Measurements from ENCODE around the gene MTHFD2L. TPM values are rescaled to one million over a fixed set of nuclear protein-coding genes. Genes with fewer than 3 reads are reported as not detected.

The MTHFD2L gene
- polyA plus RNA-seq, 1 donor from 2014 or later, result 43.5 TPM

DNA sequence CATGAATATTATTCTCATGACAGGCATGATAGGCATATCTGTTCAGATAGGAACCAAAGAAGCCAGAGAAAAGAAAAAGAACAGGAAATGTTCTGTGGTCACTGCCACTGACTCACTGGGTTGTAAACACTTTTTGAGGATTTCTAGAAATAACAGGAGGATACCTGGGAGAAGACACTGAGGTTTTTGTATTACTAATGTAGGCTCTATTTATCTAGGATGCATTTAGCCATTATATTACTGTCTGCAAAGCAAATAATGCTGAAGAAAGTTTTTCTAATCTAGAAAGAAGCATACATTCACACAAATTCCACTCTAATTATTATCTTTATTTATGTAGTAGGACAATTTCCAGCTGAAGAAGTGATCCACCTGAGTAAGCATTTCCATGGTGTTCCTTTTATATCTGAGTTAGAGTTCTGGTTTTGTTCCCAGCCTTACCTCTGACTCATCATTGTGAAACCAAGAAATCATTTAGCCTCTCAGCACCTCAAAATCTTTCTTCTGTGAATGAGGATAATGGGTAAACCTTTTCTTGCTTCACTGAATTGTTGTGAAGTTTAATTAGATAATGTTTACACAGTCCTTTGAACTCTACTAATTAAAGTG is 110.2 kb downstream of the MTHFD2L start:
- no peak overlapping the region for H3K4me2 ChIP-seq (ENCODE audit: low read length)
- H3K9me2 ChIP-seq (ENCODE audit: insufficient read depth, low read length), result no peaks in the 10 kb centered on the region
- H3F3A ChIP-seq (ENCODE audit: insufficient read depth, low read length, poor library complexity, severe bottlenecking), result no peaks in the 10 kb centered on the region
- H3K9me3 ChIP-seq (ENCODE audit: low read length), result no peaks in the 10 kb centered on the region
- H3K27me3 ChIP-seq (ENCODE audit: insufficient read depth, low read depth, low read length), result no peaks in the 10 kb centered on the region
- no peak overlapping the region for H3K4me3 ChIP-seq (ENCODE audit: low read length)
- H3K36me3 ChIP-seq (ENCODE audit: insufficient read depth, low read length), result no peaks in the 10 kb centered on the region
- H4K20me1 ChIP-seq (ENCODE audit: insufficient read depth), result no peaks in the 10 kb centered on the region
- H3K9ac ChIP-seq (ENCODE audit: low read length), result no peak overlapping the region
- H3K27ac ChIP-seq (ENCODE audit: low read length), result no peak overlapping the region
- TF ChIP-seq POLR2AphosphoS5 (IDR thresholded peaks at IDR 0.05) (no peak), SMC3 (conservative IDR thresholded peaks at IDR 0.05; ENCODE audit: poor library complexity) (no peak), MXI1 (conservative IDR thresholded peaks at IDR 0.05; ENCODE audit: poor library complexity, severe bottlenecking) (no peak), TAF1 (IDR thresholded peaks at IDR 0.05; ENCODE audit: low read depth) (no peak), CTCF (IDR thresholded peaks at IDR 0.05; ENCODE audit: poor library complexity, severe bottlenecking) (no peak), EP300 (conservative IDR thresholded peaks at IDR 0.05; ENCODE audit: poor library complexity, severe bottlenecking) (no peak), EZH2 (IDR thresholded peaks at IDR 0.05; ENCODE audit: borderline replicate concordance, insufficient read depth, low read length, poor library complexity, severe bottlenecking) (no peak), RAD21 (conservative IDR thresholded peaks at IDR 0.05) (no peak)
- TF ChIP-seq, protein P1, sequence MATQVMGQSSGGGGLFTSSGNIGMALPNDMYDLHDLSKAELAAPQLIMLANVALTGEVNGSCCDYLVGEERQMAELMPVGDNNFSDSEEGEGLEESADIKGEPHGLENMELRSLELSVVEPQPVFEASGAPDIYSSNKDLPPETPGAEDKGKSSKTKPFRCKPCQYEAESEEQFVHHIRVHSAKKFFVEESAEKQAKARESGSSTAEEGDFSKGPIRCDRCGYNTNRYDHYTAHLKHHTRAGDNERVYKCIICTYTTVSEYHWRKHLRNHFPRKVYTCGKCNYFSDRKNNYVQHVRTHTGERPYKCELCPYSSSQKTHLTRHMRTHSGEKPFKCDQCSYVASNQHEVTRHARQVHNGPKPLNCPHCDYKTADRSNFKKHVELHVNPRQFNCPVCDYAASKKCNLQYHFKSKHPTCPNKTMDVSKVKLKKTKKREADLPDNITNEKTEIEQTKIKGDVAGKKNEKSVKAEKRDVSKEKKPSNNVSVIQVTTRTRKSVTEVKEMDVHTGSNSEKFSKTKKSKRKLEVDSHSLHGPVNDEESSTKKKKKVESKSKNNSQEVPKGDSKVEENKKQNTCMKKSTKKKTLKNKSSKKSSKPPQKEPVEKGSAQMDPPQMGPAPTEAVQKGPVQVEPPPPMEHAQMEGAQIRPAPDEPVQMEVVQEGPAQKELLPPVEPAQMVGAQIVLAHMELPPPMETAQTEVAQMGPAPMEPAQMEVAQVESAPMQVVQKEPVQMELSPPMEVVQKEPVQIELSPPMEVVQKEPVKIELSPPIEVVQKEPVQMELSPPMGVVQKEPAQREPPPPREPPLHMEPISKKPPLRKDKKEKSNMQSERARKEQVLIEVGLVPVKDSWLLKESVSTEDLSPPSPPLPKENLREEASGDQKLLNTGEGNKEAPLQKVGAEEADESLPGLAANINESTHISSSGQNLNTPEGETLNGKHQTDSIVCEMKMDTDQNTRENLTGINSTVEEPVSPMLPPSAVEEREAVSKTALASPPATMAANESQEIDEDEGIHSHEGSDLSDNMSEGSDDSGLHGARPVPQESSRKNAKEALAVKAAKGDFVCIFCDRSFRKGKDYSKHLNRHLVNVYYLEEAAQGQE (IDR thresholded peaks at IDR 0.05; ENCODE audit: borderline replicate concordance), result no peak
- no peaks in the 10 kb centered on the region for H3K79me2 ChIP-seq (replicated peaks; ENCODE audit: insufficient read depth, low read length)
- H2AFZ ChIP-seq (ENCODE audit: low read depth, low read length), result no peak overlapping the region

DNA sequence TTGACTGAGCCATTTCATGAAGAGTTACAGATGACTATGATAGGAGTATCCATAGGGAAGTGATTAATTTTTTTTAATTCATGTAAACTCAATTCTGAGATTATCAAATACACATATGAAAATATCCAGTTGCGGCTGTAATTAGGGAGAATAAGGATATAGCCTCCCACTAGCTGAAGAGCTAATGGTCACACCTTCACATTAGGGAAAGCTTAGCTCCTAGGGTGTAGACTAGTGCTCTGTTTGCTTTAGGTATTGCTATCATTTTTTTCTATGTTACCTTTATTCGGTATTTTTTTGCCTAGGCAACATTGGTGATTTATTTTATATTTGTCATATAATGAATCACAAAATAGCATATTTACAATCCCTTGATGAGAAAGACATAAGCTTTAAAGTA is 110.7 kb downstream of the MTHFD2L start:
- no peaks in the 10 kb centered on the region for H3K9me2 ChIP-seq (ENCODE audit: insufficient read depth, low read length)
- no peaks in the 10 kb centered on the region for H3K9me3 ChIP-seq (ENCODE audit: low read length)
- H3K79me2 ChIP-seq (replicated peaks; ENCODE audit: insufficient read depth, low read length), result no peaks in the 10 kb centered on the region
- no peak for TF ChIP-seq CTCF (IDR thresholded peaks at IDR 0.05; ENCODE audit: poor library complexity, severe bottlenecking)
- no peak overlapping the region for H3K4me3 ChIP-seq (ENCODE audit: low read length)
- no peak overlapping the region for H2AFZ ChIP-seq (ENCODE audit: low read depth, low read length)
- H3K4me2 ChIP-seq (ENCODE audit: low read length), result no peak overlapping the region
- no peaks in the 10 kb centered on the region for H3K27me3 ChIP-seq (ENCODE audit: insufficient read depth, low read depth, low read length)
- H3F3A ChIP-seq (ENCODE audit: insufficient read depth, low read length, poor library complexity, severe bottlenecking), result no peaks in the 10 kb centered on the region
- no peak overlapping the region for H3K27ac ChIP-seq (ENCODE audit: low read length)
- no peak overlapping the region for H3K9ac ChIP-seq (ENCODE audit: low read length)
- no peaks in the 10 kb centered on the region for H4K20me1 ChIP-seq (ENCODE audit: insufficient read depth)
- H3K36me3 ChIP-seq (ENCODE audit: insufficient read depth, low read length), result no peaks in the 10 kb centered on the region

Data from neural cell (in vitro differentiated cells).